GM12878 (cell line): Measurements from ENCODE around the gene NEUROG2. TPM values are rescaled to one million over a fixed set of nuclear protein-coding genes. Genes with fewer than 3 reads are reported as not detected.
A peak's percentile ranks its signal among the peaks of the same experiment; 100 is the strongest.

Experiments used
- ATAC-seq: fragments of 200-7000 bp; cut with Tn5 transposase; 3 replicates; pipeline ENCODE4 v1.9.1; 2020; ENCODE audit warnings: mild to moderate bottlenecking, moderate library complexity
- BruUV-seq: library from RNA; stranded (reverse); fragments of 400-500 nt; replicated peaks from 2 replicates; lab custom pipeline; 2021; lab: Mats Ljungman, UMichigan
- CTCF ChIA-PET: fragments of 300-600 bp; sonication (Branson Sonifier 250); formaldehyde crosslinking; extraction: SDS; loops from one replicate; lab custom pipeline; 2021; ENCODE audit warnings: inconsistent platforms; lab: Yijun Ruan, JAX
- POLR2A ChIA-PET: fragments of 350-600 bp; formaldehyde crosslinking; extraction: SDS; loops from one replicate; lab custom pipeline; 2021; ENCODE audit warnings: inconsistent platforms; lab: Charles Lee
- RAD21 ChIA-PET: fragments of 300-600 bp; sonication (Branson Sonifier 250); formaldehyde crosslinking; loops from one replicate; lab custom pipeline; 2023; ENCODE audit warnings: antibody characterized with exemption; ENCODE audit not compliant: unreplicated experiment; lab: Charles Lee
- SMC1A ChIA-PET: fragments of 300-600 bp; sonication (Branson Sonifier 250); formaldehyde crosslinking; loops from one replicate; lab custom pipeline; 2023; ENCODE audit not compliant: unreplicated experiment, uncharacterized antibody; lab: Charles Lee
- DNase-seq: peaks from one replicate; pipeline ENCODE4 v3.0.0-alpha.2; 2011; ENCODE audit warnings: low read depth, low spot score
- FAIRE-seq: peaks from 3 replicates; lab custom pipeline; 2011; peaks lifted over from hg19 to GRCh38; lab: Jason Lieb, UNC
- H2AFZ ChIP-seq: 2 replicates; pipeline ENCODE4 v1.6.0; 2011; ENCODE audit warnings: low read depth, low read length, control low read depth; ENCODE audit not compliant: control insufficient read depth
- H3K27ac ChIP-seq: 2 replicates; pipeline ENCODE4 v1.5.1; 2011; ENCODE audit warnings: control low read depth; ENCODE audit not compliant: control insufficient read depth, insufficient read depth
- H3K27me3 ChIP-seq, 2 experiments: replicated peaks in 1 of 2; 2 replicates each; pipeline versions ENCODE4 v1.6.0 to v1.6.1; 2011; ENCODE audit warnings: low read length in 1 of 2; ENCODE audit not compliant: control insufficient read depth in 2 of 2, insufficient read depth in 2 of 2
- H3K36me3 ChIP-seq, 2 experiments: 2 replicates each; pipeline ENCODE4 v1.5.1; 2011; ENCODE audit warnings: low read length in 1 of 2; ENCODE audit not compliant: control insufficient read depth in 2 of 2, insufficient read depth in 2 of 2
- H3K4me1 ChIP-seq: 2 replicates; pipeline ENCODE4 v1.6.1; 2011; ENCODE audit warnings: mild to moderate bottlenecking, low read length, moderate library complexity, mixed read lengths; ENCODE audit not compliant: control insufficient read depth, insufficient read depth
- H3K4me2 ChIP-seq: 2 replicates; pipeline ENCODE4 v1.6.0; 2011; ENCODE audit warnings: control low read depth; ENCODE audit not compliant: control insufficient read depth, insufficient read depth
- H3K4me3 ChIP-seq: fragments of 200-600 bp; sonication (generic); 2 replicates; pipeline ENCODE4 v1.5.1; 2016
- H3K79me2 ChIP-seq: 2 replicates; pipeline ENCODE4 v1.6.0; 2011; ENCODE audit warnings: low read length; ENCODE audit not compliant: control insufficient read depth, insufficient read depth
- H3K9ac ChIP-seq: 2 replicates; pipeline ENCODE4 v1.8.0; 2011; ENCODE audit warnings: low read length, control low read depth, mixed read lengths; ENCODE audit not compliant: control insufficient read depth, insufficient read depth
- H3K9me3 ChIP-seq: replicated peaks from 3 replicates; pipeline ENCODE4 v1.5.1; 2011; ENCODE audit warnings: mild to moderate bottlenecking, low read length; ENCODE audit not compliant: control insufficient read depth, insufficient read depth
- H4K20me1 ChIP-seq: 2 replicates; pipeline ENCODE4 v1.6.0; 2011; ENCODE audit not compliant: control insufficient read depth, insufficient read depth
- ASH2L ChIP-seq: fragments of 300-600, 200-600 bp; sonication (generic); IDR thresholded peaks from 2 replicates; pipeline ENCODE4 v1.6.1; 2017; ENCODE audit warnings: low read depth, mild to moderate bottlenecking, borderline replicate concordance
- CBFB ChIP-seq: IDR thresholded peaks from 2 replicates; pipeline ENCODE4 v1.6.1; 2016; ENCODE audit warnings: antibody characterized with exemption, low read depth
- CTCF ChIP-seq, 3 experiments: IDR thresholded peaks in 2 of 3; conservative IDR thresholded peaks in 1 of 3; 2 replicates each; pipeline ENCODE4 v1.5.1; 2011; ENCODE audit warnings: low read depth in 3 of 3, low read length in 3 of 3, mild to moderate bottlenecking in 3 of 3, control low read depth in 2 of 3, moderate library complexity in 2 of 3, inconsistent platforms in 1 of 3, mixed read lengths in 1 of 3; ENCODE audit not compliant: control insufficient read depth in 2 of 3, insufficient read depth in 1 of 3; ENCODE audit errors: extremely low read depth in 1 of 3
- DPF2 ChIP-seq: fragments of 450-650 bp; IDR thresholded peaks from 2 replicates; pipeline ENCODE4 v1.6.1; 2017; ENCODE audit warnings: mild to moderate bottlenecking
- EED ChIP-seq: sonication (generic); IDR thresholded peaks from 2 replicates; pipeline ENCODE4 v1.6.1; 2016; ENCODE audit warnings: antibody characterized with exemption, low read depth
- EGR1 ChIP-seq, 2 experiments: IDR thresholded peaks; 1 replicate in 1 of 2; 2 replicates in 1 of 2; pipeline ENCODE4 v1.6.1; 2011 to 2012; ENCODE audit warnings: low read depth in 2 of 2, low read length in 2 of 2, borderline replicate concordance in 1 of 2, mild to moderate bottlenecking in 1 of 2, moderate library complexity in 1 of 2
- IRF5 ChIP-seq: fragments of 450-650 bp; IDR thresholded peaks from 2 replicates; pipeline ENCODE4 v1.6.1; 2017; ENCODE audit warnings: borderline replicate concordance
- MYC ChIP-seq: IDR thresholded peaks from 2 replicates; pipeline ENCODE4 v1.6.1; 2011; ENCODE audit warnings: mild to moderate bottlenecking, low read length, moderate library complexity, inconsistent platforms; ENCODE audit not compliant: insufficient read depth, insufficient replicate concordance, insufficient read length, severe bottlenecking
- TCF12 ChIP-seq: IDR thresholded peaks from 2 replicates; pipeline ENCODE4 v1.6.1; 2011; ENCODE audit warnings: low read depth, mild to moderate bottlenecking, low read length
- TCF7 ChIP-seq: IDR thresholded peaks from 2 replicates; pipeline ENCODE4 v1.6.1; 2014; ENCODE audit warnings: antibody characterized with exemption, borderline replicate concordance
- USF2 ChIP-seq: IDR thresholded peaks from 2 replicates; pipeline ENCODE4 v1.6.1; 2011; ENCODE audit warnings: low read depth, low read length, improper control_type of control experiment, borderline replicate concordance
- ZNF217 ChIP-seq: fragments of 450-650 bp; IDR thresholded peaks from 2 replicates; pipeline ENCODE4 v1.6.1; 2017; ENCODE audit warnings: antibody characterized with exemption, mild to moderate bottlenecking
- WGBS: methylation state at CpG from one replicate; pipeline ENCODE4 v1.1.6; 2016; ENCODE audit warnings: low lambda C conversion rate; ENCODE audit not compliant: insufficient replicate concordance, insufficient coverage; ENCODE audit errors: missing lambda C conversion rate; 5-methylcytosine and 5-hydroxymethylcytosine counted together
- in situ Hi-C: fragments of 300-500 bp; cut with MboI; formaldehyde crosslinking; loops from 9 replicates; pipeline ENCODE4 v1.14.3; 2018; ENCODE audit warnings: mixed read lengths
- intact Hi-C: fragments of 100-400 bp; cut with micrococcal nuclease; formaldehyde crosslinking; loops from one replicate; pipeline ENCODE4 v1.14.2; 2022; ENCODE audit not compliant: unreplicated experiment
- polyA plus RNA-seq, 11 experiments: library from polyadenylated mRNA; depleted of rRNA in 4 of 11; unstranded in 6 of 11; stranded (reverse) in 5 of 11; fragments of >200 nt; fragmentation: Nextera tagmentation in 4 of 11; fragmentation: Illumina TruSeq in 1 of 11; extraction: Ambion mirVana in 4 of 11; extraction: Trizol in 1 of 11; gene quantifications; 1 replicate in 1 of 11; 2 replicates in 10 of 11; pipeline versions ENCODE4 v1.2.1 to v1.2.3, GENCODE V29; 2011 to 2016; ENCODE audit warnings: inconsistent platforms in 2 of 11, missing spikeins in 2 of 11, low read depth in 1 of 11
- total RNA-seq, 4 experiments: library from RNA; depleted of rRNA in 3 of 4; stranded (reverse); fragments of >200 nt in 3 of 4; fragmentation: Illumina TruSeq in 1 of 4; extraction: Trizol in 1 of 4; gene quantifications; 2 replicates each; pipeline versions ENCODE4 v1.2.1 to v1.2.3, GENCODE V29; 2013 to 2021

The NEUROG2 gene
- total and polyA plus RNA-seq, 10 of the 15 experiments (the other 5 are each of a cell fraction or from before 2014, with no cell fraction given), result 0.53 to 3.3 (median 1.1) TPM

GRCh38 chr4:112514647-112515197, 1.3 kb downstream of the NEUROG2 start:
- Histone ChIP-seq H2AFZ (peak overlapping the region; percentile 85), H3K4me2 (peak overlapping the region; percentile 87), H3K9me3 (no peaks in the 10 kb centered on the region; the same call in 2 of the 3 replicates), H3K4me1 (peaks cover 4% of the 10 kb centered on the region; the same call in 1 of the 2 replicates), H3K27me3 (peaks cover 7 to 16% of the 10 kb centered on the region in 2 experiments), H4K20me1 (no peaks in the 10 kb centered on the region), H3K79me2 (no peaks in the 10 kb centered on the region), H3K27ac (peak overlapping the region; percentile 57; the same call in 1 of the 2 replicates), H3K4me3 (peak overlapping the region; percentile 80), H3K9ac (peak overlapping the region; percentile 45; the same call in 1 of the 2 replicates), H3K36me3 (no peaks in the 10 kb centered on the region)
- DNase-seq, result no peak
- no TSS peak for BruUV-seq
- in situ Hi-C loops, result no loop called here
- TF ChIP-seq TCF12, result no peak
- TF ChIP-seq EGR1 (IDR thresholded peaks at IDR 0.05; ENCODE audit: borderline replicate concordance in 1 of 2, low read depth in 2 of 2, low read length in 2 of 2), result peak in 1 of 2 experiments; percentile 97; a peak in 2 of 3 replicates
- peak; percentile 70 for TF ChIP-seq IRF5
- TF ChIP-seq TCF7, result no peak
- 0 out of 2 replicates have a peak, but pooled peaks have one; percentile 37 for TF ChIP-seq CBFB
- TF ChIP-seq CTCF (IDR thresholded peaks at IDR 0.05 in 2 of 3, conservative IDR thresholded peaks at IDR 0.05 in 1 of 3; ENCODE audit: control insufficient read depth in 2 of 3, extremely low read depth in 1 of 3, insufficient read depth in 1 of 3, low read depth in 3 of 3, low read length in 3 of 3), result peak in 2 of 3 experiments; percentile 16 to 18; a peak in 1 of 6 replicates
- no peak for TF ChIP-seq USF2
- 0 out of 2 replicates have a peak, but pooled peaks have one; percentile 68 for TF ChIP-seq ASH2L
- 0 out of 2 replicates have a peak, but pooled peaks have one; percentile 32 for TF ChIP-seq DPF2
- TF ChIP-seq ZNF217, result 0 out of 2 replicates have a peak, but pooled peaks have one; percentile 31
- TF ChIP-seq MYC, result peak; percentile 37
- peak; percentile 30 for TF ChIP-seq EED
- 1% methylated on average over 47 of the region's 52 CpGs for WGBS
- SMC1A ChIA-PET, result interaction anchor here (1.1 to 10.6 kb wide), 4 partner anchors 185 to 194 kb away, joined by 3 to 124 read pairs (median 4); no protein-coding TSS in a partner anchor
- FAIRE-seq, result no peak
- CTCF ChIA-PET, result interaction anchor here (0.6 to 13.9 kb wide), 10 partner anchors 9 to 282 kb away, joined by 3 to 221 read pairs (median 5); partner anchors contain the start of gene AP1AR
- no peak; the same call in 2 of the 3 replicates for ATAC-seq
- intact Hi-C loops, result no loop called here
- RAD21 ChIA-PET, result interaction anchor here (0.5 to 4.1 kb wide), 9 partner anchors 9 to 415 kb away, joined by 3 to 38 read pairs (median 3); partner anchors contain the start of gene TIFA
- POLR2A ChIA-PET, result interaction anchor here (0.7 to 4.6 kb wide), 4 partner anchors 11 to 234 kb away, joined by 3 to 55 read pairs (median 9); partner anchors contain the start of gene TIFA
